Caco-2 (cell line): ENCODE results near the gene CFAP92. TPM values are rescaled to one million over a fixed set of nuclear protein-coding genes. Genes with fewer than 3 reads are reported as not detected.

Experiments
- BruUV-seq: library from RNA; stranded (reverse); fragments of 400-500 nt; replicated peaks from 2 replicates; lab custom pipeline; 2021; lab: Mats Ljungman, UMichigan
- CTCF ChIA-PET: fragments of 300-600 bp; sonication (Branson Sonifier 250); formaldehyde crosslinking; loops from one replicate; lab custom pipeline; 2022; ENCODE audit warnings: antibody characterized with exemption; lab: Charles Lee
- POLR2A ChIA-PET: fragments of 300-600 bp; sonication (Branson Sonifier 250); formaldehyde crosslinking; loops from one replicate; lab custom pipeline; 2022; ENCODE audit warnings: antibody characterized with exemption; lab: Charles Lee
- DNase-seq, 2 experiments: peaks; one replicate each; pipeline versions ENCODE4 v3.0.0 to v3.0.0-alpha.2; 2020 to 2022
- H3K27me3 ChIP-seq: replicated peaks from 2 replicates; pipeline ENCODE4 v1.6.0; 2011; ENCODE audit warnings: low read length; ENCODE audit not compliant: control insufficient read depth, insufficient read depth
- H3K36me3 ChIP-seq: 2 replicates; pipeline ENCODE4 v1.5.1; 2011; ENCODE audit warnings: low read length; ENCODE audit not compliant: control insufficient read depth, insufficient read depth
- H3K4me1 ChIP-seq: fragments of 250-450 bp; sonication (Bioruptor Pico); 2 replicates; pipeline ENCODE4 v1.5.1; 2020; ENCODE audit warnings: mild to moderate bottlenecking
- H3K4me3 ChIP-seq: 2 replicates; pipeline ENCODE4 v1.5.1; 2011; ENCODE audit warnings: low read depth, mild to moderate bottlenecking, control low read depth, low read length
- H3K9me3 ChIP-seq: fragments of 250-450 bp; sonication (Bioruptor Pico); 2 replicates; pipeline ENCODE4 v1.5.1; 2020; ENCODE audit warnings: mild to moderate bottlenecking, moderate library complexity
- H3K27ac Mint-ChIP-seq: one replicate; pipeline ENCODE4 v1.8.0; 2022; ENCODE audit warnings: mixed read lengths; ENCODE audit not compliant: unreplicated experiment
- H3K27me3 Mint-ChIP-seq: one replicate; pipeline ENCODE4 v1.8.0; 2022; ENCODE audit warnings: mixed read lengths; ENCODE audit not compliant: insufficient read depth, unreplicated experiment
- H3K36me3 Mint-ChIP-seq: one replicate; pipeline ENCODE4 v1.8.0; 2022; ENCODE audit warnings: mild to moderate bottlenecking, mixed read lengths; ENCODE audit not compliant: insufficient read depth, unreplicated experiment
- H3K4me1 Mint-ChIP-seq: one replicate; pipeline ENCODE4 v1.8.0; 2022; ENCODE audit warnings: low read depth, mixed read lengths; ENCODE audit not compliant: unreplicated experiment
- H3K4me3 Mint-ChIP-seq: one replicate; pipeline ENCODE4 v1.8.0; 2022; ENCODE audit warnings: mild to moderate bottlenecking, moderate library complexity, mixed read lengths; ENCODE audit not compliant: unreplicated experiment
- H3K9me3 Mint-ChIP-seq: one replicate; pipeline ENCODE4 v1.8.0; 2022; ENCODE audit warnings: mixed read lengths; ENCODE audit not compliant: unreplicated experiment
- CTCF ChIP-seq, 2 experiments: fragments of 200-600 bp in 1 of 2; IDR thresholded peaks; 1 replicate in 1 of 2; 2 replicates in 1 of 2; pipeline versions ENCODE4 v1.5.1 to v1.8.0; 2011 to 2022; ENCODE audit warnings: antibody characterized with exemption in 1 of 2, control low read depth in 1 of 2, inconsistent platforms in 1 of 2, low read depth in 1 of 2, low read length in 1 of 2, mild to moderate bottlenecking in 1 of 2, moderate library complexity in 1 of 2; ENCODE audit not compliant: insufficient read depth in 1 of 2, severe bottlenecking in 1 of 2, unreplicated experiment in 1 of 2
- intact Hi-C: fragments of 100-400 bp; cut with micrococcal nuclease; formaldehyde crosslinking; loops from one replicate; pipeline ENCODE4 v1.10.0; 2022; ENCODE audit not compliant: unreplicated experiment
- total RNA-seq: library from RNA; stranded (reverse); gene quantifications from 2 replicates; pipeline ENCODE4 v1.2.3, GENCODE V29; 2022

CFAP92 gene
- total RNA-seq, 1 experiment from 2014 or later: 5.9 TPM

DNA sequence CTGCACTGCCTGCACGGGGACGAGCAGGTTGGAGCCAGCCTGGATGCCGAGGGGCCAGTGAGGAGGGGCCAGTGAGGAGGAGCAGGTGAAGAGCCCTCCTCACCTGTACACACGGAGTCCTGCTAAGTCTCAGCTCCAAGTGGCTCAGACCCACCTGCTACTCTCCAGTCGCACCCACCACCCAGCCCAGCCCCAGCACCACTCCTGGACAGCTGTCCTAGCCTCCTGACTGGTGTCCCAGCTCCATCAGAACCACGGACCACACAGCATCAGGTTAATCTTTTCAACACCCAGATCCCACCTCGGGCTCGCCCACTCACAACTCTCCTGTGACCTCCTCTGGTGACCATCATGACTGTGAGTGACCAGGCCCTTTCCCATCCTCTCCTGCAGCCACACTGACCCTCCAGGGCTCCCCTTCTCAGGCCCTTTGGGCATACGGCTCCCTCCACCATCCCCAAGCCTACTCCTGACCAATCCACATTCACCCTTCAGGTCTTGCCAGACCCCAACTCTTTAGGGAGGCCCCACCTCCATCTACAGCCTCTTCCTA is 21.0 kb upstream of the CFAP92 start:
- no TSS peak for BruUV-seq
- ChIA-PET POLR2A (no interaction called here), CTCF (no interaction called here)
- H3K4me1 ChIP-seq: peaks cover 11% of the 10 kb centered on the region; the same call in 1 of the 2 replicates
- H3K36me3 ChIP-seq: no peaks in the 10 kb centered on the region
- H3K4me1 Mint-ChIP-seq: no peaks in the 10 kb centered on the region
- H3K27ac Mint-ChIP-seq: no peak overlapping the region
- H3K9me3 Mint-ChIP-seq: no peaks in the 10 kb centered on the region
- DNase-seq: no peak
- no peaks in the 10 kb centered on the region for H3K27me3 ChIP-seq
- H3K9me3 ChIP-seq: no peaks in the 10 kb centered on the region
- no peaks in the 10 kb centered on the region for H3K36me3 Mint-ChIP-seq
- H3K4me3 Mint-ChIP-seq: no peak overlapping the region
- H3K4me3 ChIP-seq: no peak overlapping the region
- no peak for TF ChIP-seq CTCF (IDR thresholded peaks at IDR 0.05; ENCODE audit: insufficient read depth in 1 of 2, low read depth in 1 of 2, low read length in 1 of 2, severe bottlenecking in 1 of 2, unreplicated experiment in 1 of 2)
- H3K27me3 Mint-ChIP-seq: no peaks in the 10 kb centered on the region
- intact Hi-C loops: loop anchor here (5.0 kb wide), 1 partner anchor 43 kb away; no protein-coding TSS in a partner anchor

GRCh38 chr3:129014148-129014547 is 20.3 kb upstream of the CFAP92 start:
- intact Hi-C loops: no loop called here
- Histone ChIP-seq H3K9me3 (no peaks in the 10 kb centered on the region), H3K4me3 (no peak overlapping the region), H3K27me3 (no peaks in the 10 kb centered on the region), H3K4me1 (peaks cover 11% of the 10 kb centered on the region; the same call in 1 of the 2 replicates), H3K36me3 (no peaks in the 10 kb centered on the region)
- DNase-seq: no peak
- BruUV-seq: no TSS peak
- H3K9me3 Mint-ChIP-seq: no peaks in the 10 kb centered on the region
- TF ChIP-seq CTCF (IDR thresholded peaks at IDR 0.05; ENCODE audit: insufficient read depth in 1 of 2, low read depth in 1 of 2, low read length in 1 of 2, severe bottlenecking in 1 of 2, unreplicated experiment in 1 of 2): no peak
- H3K36me3 Mint-ChIP-seq: no peaks in the 10 kb centered on the region
- no peaks in the 10 kb centered on the region for H3K27me3 Mint-ChIP-seq
- no peaks in the 10 kb centered on the region for H3K4me1 Mint-ChIP-seq
- ChIA-PET CTCF (interaction anchor here (1.3 kb wide), 1 partner anchor 44 kb away, joined by 6 read pairs; no protein-coding TSS in a partner anchor), POLR2A (no interaction called here)
- H3K4me3 Mint-ChIP-seq: no peak overlapping the region
- H3K27ac Mint-ChIP-seq: no peak overlapping the region

DNA sequence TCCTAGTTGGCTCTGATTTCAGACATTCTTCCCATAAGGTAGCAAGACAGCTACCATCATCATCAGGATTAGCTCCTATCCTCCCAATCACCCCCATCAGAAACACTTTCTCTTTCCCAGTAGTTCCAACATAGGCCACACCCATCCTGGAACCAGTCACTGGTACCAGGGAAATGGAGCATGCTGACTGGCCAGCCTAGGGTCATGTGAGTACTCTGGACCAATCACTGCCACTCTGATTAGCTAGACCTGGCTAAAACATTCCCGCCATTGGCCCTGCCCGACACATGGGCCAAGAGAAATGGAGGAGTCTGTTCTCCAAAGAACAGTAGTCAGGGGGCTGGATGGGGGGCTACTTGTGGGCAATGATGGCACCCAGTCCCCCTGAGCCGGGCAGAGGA is 19.6 kb upstream of the CFAP92 start:
- POLR2A ChIA-PET: no interaction called here
- DNase-seq: no peak

More for the DNA sequence above, 19.6 kb upstream of the CFAP92 start:
- Mint-ChIP-seq H3K27ac (no peak overlapping the region), H3K27me3 (no peaks in the 10 kb centered on the region), H3K36me3 (no peaks in the 10 kb centered on the region), H3K9me3 (no peaks in the 10 kb centered on the region), H3K4me3 (no peak overlapping the region), H3K4me1 (no peaks in the 10 kb centered on the region)
- Histone ChIP-seq H3K4me3 (no peak overlapping the region), H3K36me3 (no peaks in the 10 kb centered on the region), H3K4me1 (peaks cover 11% of the 10 kb centered on the region; the same call in 1 of the 2 replicates), H3K27me3 (no peaks in the 10 kb centered on the region), H3K9me3 (no peaks in the 10 kb centered on the region)
- CTCF ChIA-PET: interaction anchor here (1.3 kb wide), 1 partner anchor 43 kb away, joined by 6 read pairs; no protein-coding TSS in a partner anchor
- no TSS peak for BruUV-seq
- no peak for TF ChIP-seq CTCF (IDR thresholded peaks at IDR 0.05; ENCODE audit: insufficient read depth in 1 of 2, low read depth in 1 of 2, low read length in 1 of 2, severe bottlenecking in 1 of 2, unreplicated experiment in 1 of 2)
- intact Hi-C loops: no loop called here
